NCI-H82 treated with DMSO at 0.1 percent for 48 hours (cell line): Measurements from ENCODE around the gene UQCR11.
"Not testable (repeated sequence)": the region's sequence is repeated elsewhere in the genome, so short reads cannot be mapped to it uniquely, and the experiment has no call there.

Experiments
- DNase-seq: peaks from one replicate; lab custom pipeline; 2025; ENCODE audit not compliant: unreplicated experiment; lab: John Stamatoyannopoulos, UW

UQCR11 gene

DNA sequence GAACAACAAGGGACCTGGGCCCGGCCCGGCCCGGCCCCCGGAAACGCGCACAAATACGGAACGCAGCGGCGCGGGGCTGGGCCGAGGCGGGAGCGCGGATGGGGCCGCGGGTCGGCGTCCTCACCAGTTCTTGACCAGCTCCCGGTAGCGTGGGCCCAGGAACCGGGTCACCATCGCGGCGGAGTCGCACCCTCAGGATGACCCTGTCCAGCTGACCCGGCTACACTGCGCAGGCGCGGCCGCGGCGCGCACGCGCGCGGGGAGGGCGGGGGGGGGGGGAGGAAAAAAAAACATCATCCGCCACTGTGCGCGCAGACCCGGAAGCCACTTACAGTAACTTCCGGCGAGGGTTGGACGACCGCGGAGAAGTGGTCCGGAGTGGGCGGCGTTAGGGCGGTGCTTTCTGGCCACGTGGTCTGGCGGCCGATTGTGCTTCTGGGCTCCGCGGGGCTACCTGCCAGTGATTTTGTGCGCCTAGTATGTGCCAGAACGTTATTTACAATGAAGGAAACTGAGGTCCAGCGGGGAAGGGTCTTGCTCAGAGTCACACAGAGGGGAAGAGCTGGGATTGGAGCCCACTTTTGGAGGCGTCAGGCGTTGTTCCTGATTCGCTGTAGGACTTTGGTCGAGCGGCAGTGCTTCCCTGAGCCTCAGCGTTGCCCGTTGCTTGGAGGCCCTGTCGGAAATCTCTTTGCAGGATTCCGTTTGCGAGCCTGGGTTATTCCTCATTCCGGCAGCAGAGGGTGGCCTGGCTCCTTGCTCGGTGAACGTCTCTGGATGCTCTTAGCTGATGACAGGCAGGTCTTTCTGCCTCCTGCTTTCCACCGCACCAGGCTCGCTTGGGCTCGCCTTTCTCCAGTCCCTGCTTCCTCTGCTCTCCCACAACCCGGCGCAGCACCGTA lies at the start of gene UQCR11:
UQCR11 (minus strand) TSS at position 227 of the 902 bp plus-strand sequence; CDS start at position 174, 53 bp downstream.
- DNase-seq: peak; percentile 82

GRCh38 chr19:1654178-1654792 lies 49.0 kb upstream of the UQCR11 start:
- DNase-seq: no peak

DNA sequence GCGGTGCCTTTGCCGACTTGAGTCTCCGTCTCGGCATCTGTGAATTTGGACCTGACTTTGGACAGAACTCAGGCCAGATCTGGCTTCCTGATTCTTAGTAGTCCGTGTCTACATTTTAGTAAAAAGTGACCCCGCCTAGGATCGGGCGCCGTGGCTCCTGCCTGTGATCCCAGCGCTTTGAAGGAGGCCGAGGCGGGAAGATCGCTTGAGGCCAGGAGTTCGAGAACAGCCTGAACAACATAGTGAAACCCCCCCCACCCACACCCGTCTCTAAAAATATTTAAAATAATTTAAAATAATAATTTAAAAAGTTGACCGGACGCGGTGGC lies 48.0 kb upstream of the UQCR11 start:
- no peak for DNase-seq

DNA sequence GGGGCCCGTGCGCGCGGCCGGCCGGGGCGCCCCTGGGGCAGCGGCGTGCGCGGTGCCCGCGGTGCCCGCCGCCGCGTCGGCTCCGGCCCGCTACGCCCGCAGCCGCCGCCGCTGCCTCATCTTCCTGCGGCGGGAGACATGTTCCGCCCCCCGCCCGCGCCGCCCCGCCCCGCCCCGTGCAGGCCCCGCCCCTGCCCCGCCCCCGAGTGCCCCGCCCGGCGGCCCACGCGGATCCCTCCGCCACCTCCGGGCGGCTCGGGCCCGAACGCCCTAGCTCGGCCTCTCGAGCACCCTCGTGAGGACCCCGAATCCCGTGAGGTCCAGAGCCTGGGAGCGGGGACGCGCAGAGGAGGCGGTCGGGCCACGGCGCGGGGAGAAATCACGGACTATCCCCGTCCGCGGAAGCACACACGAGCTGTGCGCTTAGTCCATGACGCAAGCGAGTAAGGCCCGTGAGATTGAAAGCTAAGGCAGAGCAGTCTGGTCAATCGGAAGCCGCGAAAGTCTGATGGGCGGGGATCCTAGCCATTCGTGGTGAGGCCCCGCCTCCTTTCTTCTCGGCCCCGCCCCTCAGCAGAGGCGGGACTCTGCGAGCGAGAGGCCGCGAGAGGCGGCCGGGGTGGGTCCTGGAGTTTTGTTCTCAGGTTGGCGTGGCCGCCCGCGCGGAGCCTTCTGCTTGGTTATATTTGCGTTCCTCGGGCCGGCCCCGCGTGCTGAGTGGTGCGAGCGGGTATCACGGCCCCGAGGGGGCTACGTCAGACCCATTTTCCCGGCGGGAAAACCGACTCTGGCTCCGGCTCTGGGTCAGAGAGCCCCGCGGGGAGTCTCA lies 47.4 kb upstream of the UQCR11 start, which contains the start of gene TCF3:
TCF3 (minus strand) TSS at position 145 of the 829 bp plus-strand sequence. CDS start 2,367 bp downstream, outside the sequence.
- DNase-seq: peak; percentile 90

DNA sequence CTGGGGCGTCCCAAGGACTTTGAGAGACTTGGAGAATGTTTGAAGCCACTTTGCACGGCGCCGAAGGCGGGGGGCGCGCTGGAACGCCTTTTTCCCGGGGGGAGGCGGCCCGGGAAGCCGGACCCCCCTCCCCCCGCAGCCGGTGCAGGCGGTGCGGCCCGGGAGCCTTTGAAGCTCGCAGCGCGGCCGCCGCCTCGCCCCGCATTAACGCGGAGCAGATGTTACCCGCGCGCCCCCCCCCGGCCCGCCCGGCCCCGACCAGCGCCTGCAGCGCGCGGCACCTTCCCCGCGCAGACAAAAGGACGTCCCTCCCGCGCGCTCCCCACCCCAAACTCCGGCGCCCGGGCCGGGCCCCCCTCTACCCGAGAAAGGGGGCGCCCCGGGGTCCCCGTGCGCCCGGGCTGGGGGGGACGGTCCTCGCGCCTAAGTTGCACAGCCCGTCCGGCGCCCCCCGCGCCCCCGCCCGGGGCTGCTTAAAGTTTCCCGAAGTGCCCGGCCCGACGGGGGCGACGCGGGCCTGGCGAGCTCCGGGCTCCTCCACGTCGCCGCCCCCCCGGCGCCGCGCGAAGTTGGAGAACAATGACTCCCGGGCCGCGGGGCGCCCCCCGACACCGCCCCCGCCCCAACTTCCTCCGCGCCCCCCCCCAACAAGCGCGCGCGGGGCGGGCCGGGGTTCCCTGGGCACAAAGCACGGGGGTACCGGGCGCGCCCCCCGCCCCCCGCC lies 46.5 kb upstream of the UQCR11 start:
- DNase-seq: no peak

- no peak for DNase-seq
These were observed 45.6 kb upstream of the UQCR11 start for GRCh38 chr19:1650650-1651567.

DNA sequence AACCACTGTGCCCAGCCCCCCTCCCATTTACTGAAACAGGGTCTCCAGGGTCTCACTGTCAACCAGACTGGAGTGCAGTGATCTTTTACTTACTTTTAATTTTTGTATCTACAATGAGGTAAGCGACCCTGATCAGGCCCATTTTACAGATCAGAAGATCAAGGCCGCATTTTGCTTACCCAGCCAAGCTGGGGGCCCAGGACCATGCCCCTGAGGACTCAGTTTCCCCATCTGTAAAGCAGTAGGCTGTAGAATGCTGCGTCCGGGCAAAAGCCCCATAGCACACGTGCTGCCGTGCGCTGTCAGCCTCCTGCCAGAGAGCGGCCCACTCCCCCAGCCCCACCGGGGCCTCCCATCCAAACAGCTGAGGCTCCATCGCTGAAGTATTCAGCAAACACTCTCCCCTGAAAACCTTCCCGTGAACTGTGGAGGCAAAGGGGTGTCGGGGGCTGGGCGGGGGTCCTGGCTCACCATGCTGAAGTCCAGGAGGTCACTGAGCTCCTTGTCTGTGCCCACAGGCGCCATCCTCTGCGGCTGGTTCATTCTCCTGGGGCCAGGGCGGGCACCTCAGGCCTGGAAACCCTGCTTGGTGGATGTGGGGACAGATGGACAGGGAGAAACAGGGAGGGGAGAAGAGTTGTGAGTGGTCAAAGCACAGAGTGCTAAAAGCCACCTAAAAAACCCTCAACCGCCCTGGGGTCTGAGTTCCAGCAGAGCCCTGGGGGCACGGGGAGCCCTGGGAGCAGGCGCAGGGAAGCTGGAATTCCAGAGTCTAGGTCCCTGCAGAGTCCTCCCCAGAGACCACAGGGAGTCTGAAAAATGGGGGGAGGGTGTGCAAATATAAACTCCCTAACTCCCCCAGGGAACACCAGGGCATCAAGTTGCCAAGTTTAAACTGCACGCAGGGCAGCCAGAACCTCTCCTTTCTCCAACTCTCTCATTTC lies 44.7 kb upstream of the UQCR11 start:
- DNase-seq: no peak

DNA sequence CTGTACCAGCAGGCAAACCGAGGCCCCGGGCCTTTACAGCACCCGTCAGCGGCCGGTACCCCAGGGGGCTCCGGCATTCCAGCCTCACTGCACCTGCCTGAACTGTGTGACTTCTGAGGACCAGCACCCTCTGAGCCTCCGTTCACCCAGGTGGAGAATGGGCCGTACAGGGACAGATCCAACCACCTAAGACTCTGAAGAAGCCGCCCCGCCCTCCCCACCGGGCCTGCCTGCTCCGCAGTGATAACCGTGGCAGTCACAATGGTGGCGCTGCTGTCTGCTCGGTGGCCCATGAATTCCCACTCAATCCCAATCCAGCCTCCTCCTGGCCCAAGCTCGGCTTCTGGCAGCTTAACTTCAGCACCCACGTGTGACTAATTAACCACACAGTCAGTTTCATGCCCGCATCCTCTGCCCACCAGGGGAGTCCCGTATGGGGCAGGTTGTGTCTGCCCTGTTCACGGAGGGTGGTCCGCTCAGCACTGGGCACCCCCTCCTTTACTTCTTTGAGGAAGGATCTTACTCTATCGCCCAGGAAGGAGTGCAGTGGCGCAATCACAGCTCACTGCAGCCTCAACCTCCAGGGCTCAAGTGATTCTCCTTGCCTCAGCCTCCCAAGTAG lies 43.8 kb upstream of the UQCR11 start:
- no peak for DNase-seq

DNA sequence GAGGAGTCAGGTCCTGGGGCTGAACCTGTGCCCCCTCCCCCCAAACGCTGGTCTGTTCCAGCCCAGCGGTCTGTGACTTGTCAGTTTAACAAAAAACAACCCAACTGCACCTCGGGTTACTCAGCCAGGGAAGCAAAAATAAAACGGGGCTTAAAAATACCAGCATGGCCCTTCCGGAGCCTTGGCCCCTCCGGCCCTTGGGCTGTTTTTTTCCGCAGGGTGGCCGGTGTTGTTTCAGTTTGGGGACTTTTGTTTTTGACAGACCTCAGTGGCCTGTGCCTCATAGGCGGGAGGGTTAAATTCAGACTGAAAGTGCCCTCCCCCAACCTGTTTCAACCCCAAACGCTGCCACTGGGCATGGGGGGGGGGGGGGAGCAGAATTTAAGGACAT lies 43.2 kb upstream of the UQCR11 start:
- DNase-seq: no peak

- DNase-seq: no peak
These were observed 42.5 kb upstream of the UQCR11 start for GRCh38 chr19:1647501-1648458.

- DNase-seq: no peak
These were observed 41.6 kb upstream of the UQCR11 start for GRCh38 chr19:1646659-1647453.

DNA sequence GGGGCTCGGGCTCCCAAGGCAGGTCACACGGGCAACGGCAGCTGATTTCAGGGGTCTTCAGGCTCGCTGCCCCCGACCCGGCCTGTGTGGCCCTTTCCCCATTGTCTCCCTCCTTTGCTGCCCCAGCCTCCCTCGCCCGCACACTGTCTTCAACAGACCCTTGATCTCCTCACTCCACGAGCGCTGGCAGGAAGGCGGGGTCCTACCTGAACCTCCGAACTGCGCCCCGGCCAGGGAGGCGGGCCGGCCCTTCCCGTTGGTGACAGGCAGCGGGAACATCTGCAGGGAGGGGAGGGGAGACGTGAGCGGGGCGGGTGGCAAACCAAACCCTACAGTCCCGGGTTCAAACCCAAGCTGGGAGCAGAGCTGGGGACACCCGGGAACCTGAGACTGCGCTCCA lies 40.9 kb upstream of the UQCR11 start:
- no peak for DNase-seq

GRCh38 chr19:1645299-1645698 lies 40.0 kb upstream of the UQCR11 start:
- no peak for DNase-seq

DNA sequence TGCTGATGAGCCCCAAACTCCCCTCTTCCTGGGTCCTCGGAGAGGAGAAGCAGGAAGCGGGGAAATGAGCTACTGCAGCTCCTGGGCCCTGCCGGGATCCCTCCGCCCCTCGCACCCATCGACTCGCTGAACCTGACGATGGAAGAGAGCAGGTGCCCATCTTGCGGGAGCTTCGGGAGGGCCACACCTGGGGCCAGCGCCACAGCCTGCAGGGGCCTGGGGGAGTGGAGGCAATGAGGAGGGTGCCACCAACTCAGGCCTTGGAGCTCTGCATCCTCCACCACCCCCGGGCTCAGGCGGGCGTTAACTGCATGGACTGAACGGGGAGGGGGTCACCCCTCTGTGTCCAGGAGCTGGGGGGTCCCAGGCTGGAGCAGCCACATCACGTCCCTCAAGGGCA lies 38.8 kb upstream of the UQCR11 start:
- no peak for DNase-seq

DNA sequence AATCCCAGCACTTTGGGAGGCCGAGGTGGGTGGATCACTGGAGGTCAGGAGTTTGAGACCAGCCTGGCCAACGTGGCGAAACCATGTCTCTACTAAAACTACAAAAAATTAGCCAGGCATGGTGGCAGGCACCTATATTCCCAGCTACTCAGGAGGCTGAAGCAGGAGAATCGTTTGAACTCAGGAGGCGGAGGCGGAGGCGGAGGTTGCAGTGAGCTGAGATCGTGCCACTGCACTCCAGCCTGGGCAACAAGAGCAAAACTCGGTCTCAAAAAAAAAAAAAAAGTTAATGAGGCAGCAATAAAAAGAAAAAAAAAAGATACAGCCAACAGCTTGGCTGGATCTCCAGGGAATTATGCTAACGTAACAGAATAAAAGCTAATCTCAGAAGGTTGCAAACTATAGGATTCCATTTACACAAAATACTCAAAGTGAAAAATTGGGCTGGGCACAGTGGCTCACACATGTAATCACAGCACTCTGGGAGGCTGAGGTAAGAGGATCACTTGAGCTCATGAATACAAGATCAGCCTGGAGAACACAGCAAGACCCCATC lies 35.7 kb upstream of the UQCR11 start:
- not testable (repeated sequence) for DNase-seq
